Activated CD8-positive, alpha-beta memory T cell treated with anti-CD3 and anti-CD28 coated beads for 1 hour (primary cell): ENCODE data around the gene USP53.
"Not testable (repeated sequence)": the region's sequence is repeated elsewhere in the genome, so short reads cannot be mapped to it uniquely, and the experiment has no call there.

ENCODE experiments used
- DNase-seq, 2 donors: peaks; one replicate each; pipeline ENCODE4 v3.0.0-alpha.2; 2020; ENCODE audit warnings: low read depth in 1 of 2; ENCODE audit errors: extremely low read depth in 1 of 2

USP53 gene

DNA sequence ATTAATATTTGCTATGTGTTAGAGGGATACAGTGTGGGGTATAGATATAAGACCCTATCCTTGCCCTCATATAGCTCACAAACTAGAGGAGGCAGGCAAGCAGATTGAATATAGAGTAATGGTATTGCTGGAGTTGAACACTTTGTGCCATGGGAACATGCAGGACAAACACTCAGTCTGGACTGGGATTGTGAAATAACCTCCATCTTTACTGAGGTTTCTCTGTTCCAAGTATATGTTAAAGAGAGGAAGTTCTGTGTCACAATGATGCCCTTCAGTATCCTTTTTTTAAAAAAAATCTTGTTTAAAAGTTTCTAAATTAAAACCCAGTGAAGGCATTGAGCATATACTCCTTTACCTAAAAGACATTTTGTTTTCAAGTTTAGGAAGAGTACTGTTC is 100.7 kb downstream of the USP53 start:
- DNase-seq = no peak

DNA sequence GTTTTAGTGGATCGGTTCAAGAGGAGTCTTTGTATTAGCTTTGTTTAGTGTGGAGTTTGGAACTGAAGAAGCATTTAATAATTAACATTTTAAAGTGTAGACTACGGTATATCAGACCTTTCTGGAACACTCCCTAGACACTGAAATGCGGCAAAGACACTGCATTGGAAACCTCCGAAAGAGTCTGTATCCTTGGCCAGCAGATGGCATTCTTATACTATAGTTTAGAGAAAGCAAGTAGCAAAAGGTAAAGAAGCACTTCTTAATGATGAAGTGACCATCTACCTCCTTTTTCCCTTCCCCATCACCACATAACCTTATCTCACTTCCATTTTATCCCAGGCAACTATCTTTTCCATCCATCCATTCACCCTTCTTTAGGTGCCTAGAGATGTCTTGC is 101.8 kb downstream of the USP53 start:
- DNase-seq = no peak

DNA sequence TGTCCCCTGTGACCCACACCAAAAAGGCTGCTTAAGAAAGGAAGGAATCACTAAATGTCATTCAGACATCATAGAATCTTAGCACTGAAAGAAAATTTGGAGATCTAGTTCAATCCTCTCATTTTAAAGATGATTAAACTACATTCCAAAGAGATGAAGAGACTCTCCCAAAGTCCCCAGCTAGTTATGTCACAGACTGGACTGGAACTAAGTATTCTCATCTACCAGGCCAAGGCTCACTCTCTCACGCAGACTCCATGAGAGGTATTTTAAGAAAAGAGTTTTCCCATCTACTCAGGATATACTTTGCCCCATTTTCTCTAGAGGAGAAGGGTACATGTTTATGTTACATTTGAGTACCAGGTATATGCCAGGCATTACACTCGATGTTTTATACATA is 102.5 kb downstream of the USP53 start:
- DNase-seq = no peak

DNA sequence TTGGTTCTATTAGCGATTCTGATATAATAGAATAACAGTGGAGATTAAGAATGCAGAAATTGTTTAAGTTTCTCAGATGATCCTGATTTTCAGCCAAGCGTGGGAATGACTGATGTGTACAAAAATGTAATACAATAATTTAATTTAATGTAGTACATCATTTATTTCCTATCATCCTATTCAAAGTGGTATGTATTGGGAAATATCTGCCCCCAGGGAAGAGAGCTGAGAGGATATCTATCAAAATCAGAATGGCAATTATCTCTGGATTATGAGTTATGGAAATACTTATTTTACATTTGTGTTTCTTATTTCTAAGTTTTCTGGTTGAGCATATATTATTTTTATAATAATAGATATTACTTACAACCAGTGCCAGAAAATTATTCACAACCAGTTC is 105.5 kb downstream of the USP53 start:
- no peak for DNase-seq

DNA sequence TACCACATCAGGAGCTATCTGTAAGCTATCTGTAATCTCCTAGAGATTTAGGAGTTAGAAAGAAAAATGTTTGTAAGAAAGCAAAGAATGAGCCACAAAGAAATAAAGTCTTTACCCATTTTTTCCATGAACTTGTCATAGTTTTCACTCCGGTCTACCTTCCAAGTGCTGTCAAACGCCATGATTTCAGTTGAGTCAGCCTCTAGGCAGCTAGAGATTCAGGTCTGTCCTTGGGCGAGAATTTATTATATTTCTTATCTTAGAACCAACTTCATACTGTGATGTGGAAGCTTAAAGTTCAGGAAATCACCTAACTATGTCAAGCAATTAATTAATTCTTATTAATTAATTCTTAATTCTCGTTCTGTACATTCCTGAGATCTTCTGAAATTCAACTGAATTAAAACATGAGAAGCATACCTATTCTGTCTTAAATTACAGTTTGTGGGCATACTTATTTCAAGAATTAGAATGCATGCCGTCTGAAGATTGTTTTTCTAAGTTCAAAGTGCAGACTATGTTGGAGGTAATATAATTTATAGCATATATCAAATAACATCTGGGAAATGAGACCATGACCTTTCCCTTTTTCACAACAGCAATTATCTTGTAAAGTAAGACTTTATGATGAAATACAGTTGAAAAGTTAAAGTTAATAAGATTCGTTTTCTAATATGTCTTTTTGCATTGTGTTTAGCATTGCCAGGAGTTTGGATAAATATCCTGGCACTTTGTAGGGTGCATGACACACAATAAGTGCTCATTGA is 109.6 kb downstream of the USP53 start, which contains the start of gene FABP2:
FABP2 (minus strand) TSS at position 218 of the 767 bp plus-strand sequence; CDS start at position 182, 36 bp downstream.
- DNase-seq = no peak

DNA sequence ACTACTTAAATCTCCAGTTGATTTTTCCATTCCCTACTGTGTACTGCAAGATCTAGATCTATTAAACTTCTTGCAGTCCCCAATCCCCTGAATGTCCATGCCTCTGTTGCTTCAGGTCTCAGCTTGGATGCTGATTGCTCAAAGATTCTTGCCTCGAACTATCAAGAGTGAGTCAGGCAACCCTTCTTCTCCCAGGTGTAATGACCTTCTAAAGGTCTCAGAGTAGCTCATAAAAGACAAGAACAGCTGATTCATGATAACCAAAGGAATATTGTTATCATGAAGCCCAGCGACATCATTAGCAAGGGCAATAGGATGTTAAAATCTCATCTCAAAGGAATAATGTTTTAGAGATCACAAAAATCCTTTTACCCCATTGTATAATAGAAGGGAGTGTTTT is 116.2 kb downstream of the USP53 start:
- no peak for DNase-seq

DNA sequence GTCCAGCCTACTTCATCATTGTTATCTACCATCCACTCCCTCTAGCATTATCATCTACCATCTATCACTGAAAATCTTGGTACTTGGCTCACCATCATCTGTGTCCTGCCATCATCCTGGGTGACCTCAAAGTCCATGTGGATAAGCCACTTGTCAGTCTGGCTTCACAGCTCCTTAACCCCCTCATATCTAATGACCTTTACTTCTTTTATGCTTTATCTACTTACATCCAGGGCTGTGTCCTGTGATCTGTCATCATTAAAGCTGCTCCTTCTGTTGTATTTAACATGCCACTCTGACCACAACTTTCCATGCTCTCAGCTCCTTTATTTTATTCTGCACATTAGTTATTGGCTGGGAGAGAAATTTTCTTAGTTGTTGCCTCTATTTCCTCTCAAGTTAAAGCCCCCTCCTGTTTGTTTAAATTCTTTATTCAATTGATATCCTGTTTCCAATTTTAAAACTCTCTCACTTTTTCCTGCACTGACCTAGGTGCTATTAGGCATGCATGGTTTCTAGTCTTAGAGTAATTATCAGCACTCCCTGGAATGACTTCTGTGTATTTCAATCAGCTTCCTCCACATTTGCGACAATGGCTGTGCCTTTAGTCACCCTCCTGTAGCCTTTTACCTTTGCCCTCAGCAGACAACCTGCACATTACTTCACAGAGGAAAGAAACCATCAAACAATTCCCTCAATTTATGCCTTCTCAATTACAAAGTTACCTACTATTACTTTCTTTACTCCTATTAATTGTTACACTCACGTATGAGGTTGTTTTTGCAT is 117.5 kb downstream of the USP53 start:
- DNase-seq = no peak

DNA sequence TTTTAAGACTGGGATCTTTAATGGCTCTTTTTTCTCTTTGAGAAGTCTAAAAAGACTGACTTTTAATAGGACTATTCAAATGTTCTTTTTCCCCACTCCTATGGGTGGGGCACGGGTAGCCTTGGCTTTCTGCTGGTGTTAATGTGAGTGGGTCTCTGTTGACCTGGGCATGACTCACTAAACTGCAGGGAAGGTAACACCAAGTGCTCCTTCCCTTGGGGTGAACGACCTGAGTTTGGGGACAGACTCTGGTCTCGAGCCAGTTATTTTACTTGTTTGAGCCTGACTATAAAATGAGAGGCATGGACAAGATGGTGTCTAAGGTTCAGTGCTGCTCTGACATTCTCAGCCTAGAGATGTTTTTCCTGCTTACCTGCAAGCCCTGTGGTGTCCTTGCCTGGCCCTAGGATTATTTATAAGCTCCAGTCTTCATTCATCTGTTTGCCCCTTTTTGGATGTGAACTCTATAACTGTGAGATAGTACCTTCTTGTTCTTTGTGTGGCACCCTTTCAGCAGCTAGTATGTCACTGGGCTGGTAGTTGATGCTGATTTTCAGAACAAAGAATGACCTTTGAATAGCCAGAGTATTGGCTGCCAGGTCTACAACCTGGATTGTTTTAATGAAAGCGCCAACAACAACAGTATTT is 123.9 kb downstream of the USP53 start:
- DNase-seq = not testable (repeated sequence)

DNA sequence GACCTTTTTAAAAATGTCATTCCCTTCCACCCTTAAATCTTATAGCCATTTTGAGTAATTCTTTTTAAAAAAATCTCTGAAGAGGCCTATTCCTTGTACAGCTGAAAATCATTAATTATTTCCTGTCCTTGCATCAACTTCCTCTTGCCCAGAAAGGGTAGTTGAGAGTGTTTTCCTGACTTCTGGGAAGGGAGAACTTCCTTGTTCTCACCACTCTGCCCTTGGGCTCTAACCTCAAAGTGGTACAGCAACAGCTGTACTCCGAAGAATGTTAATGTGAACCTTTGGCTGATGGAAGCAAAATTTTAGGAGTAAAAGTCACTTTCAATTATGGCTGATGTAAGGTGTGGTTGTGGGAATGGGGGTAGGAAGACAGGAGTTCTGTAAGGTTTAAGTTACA is 124.5 kb downstream of the USP53 start:
- DNase-seq = no peak

DNA sequence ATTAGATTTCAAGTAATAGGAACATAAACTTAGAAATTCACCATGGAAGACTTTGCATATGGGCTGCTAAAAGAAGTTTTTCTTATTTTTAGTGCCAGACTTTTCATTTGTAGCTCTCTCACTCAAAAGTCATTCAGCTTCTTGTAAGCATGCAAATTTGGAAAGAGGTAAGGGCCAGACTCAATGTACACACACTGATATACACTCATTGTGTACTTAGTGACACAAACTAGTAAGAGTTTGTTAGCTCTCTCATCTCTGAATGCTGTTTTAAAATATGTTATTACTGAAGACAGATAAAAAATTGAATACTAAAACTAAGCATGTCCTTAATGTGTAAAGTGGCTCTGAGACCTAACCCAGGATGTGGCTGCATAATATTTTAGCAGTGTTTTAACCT is 127.4 kb downstream of the USP53 start:
- DNase-seq = not testable (repeated sequence)

DNA sequence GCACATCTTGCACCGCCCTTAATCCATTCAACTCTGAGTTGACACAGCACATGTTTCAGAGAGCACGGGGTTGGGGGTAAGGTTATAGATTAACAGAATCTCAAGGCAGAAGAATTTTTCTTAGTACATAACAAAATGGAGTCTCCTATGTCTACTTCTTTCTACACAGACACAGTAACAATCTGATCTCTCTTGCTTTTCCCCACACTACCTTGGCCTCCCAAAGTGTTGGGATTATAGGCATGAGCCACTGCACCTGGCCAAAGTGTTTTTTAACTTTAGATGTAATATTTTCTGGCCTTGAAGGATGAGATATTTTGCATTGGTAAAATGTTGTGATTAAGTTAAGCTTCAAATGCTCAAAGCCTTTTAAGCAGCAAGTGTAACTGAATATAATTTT is 130.8 kb downstream of the USP53 start:
- DNase-seq = not testable (repeated sequence)
